ENCODE measurements around the gene MPC1L.
"Not testable (repeated sequence)": the region's sequence is repeated elsewhere in the genome, so short reads cannot be mapped to it uniquely, and the experiment has no call there.

GRCh38 chrX:40589616-40590321, 33.5 kb upstream of the MPC1L start:
- not testable (repeated sequence) for TF ChIP-seq POLR2A (IDR thresholded peaks at IDR 0.05; ENCODE audit: low read depth, low read length); POLR2AphosphoS5 (IDR thresholded peaks at IDR 0.05; ENCODE audit: low read depth, low read length); TAF1 (IDR thresholded peaks at IDR 0.05; ENCODE audit: low read depth, low read length); PAX5 (IDR thresholded peaks at IDR 0.05; ENCODE audit: insufficient read depth, low read length, severe bottlenecking); SPI1 (IDR thresholded peaks at IDR 0.05; ENCODE audit: low read depth, low read length)
